T-helper 17 cell (primary cell): ENCODE data around the gene CTAG1A. TPM values are rescaled to one million over a fixed set of nuclear protein-coding genes. Genes with fewer than 3 reads are reported as not detected.

Experiments used
- ATAC-seq: fragments of 150-1000 bp; cut with Tn5 transposase; 2 replicates; pipeline ENCODE4 v1.10.0; 2021; ENCODE audit warnings: mild to moderate bottlenecking, moderate library complexity
- DNase-seq, 3 donors: peaks; one replicate each; pipeline versions ENCODE4 v3.0.0 to v3.0.0-alpha.2; 2020 to 2021
- H3K9me3 ChIP-seq: one replicate; pipeline ENCODE4 v1.7.0; 2013; ENCODE audit warnings: low read length, mild to moderate bottlenecking; ENCODE audit not compliant: control insufficient read depth, poor library complexity, severe bottlenecking
- H3K27ac Mint-ChIP-seq: one replicate; pipeline ENCODE4 v1.8.0; 2022; ENCODE audit warnings: mild to moderate bottlenecking, moderate library complexity, mixed read lengths
- H3K27me3 Mint-ChIP-seq: one replicate; pipeline ENCODE4 v1.8.0; 2022; ENCODE audit warnings: mixed read lengths
- H3K36me3 Mint-ChIP-seq: one replicate; pipeline ENCODE4 v1.8.0; 2022; ENCODE audit warnings: low read depth, mixed read lengths
- H3K4me1 Mint-ChIP-seq: one replicate; pipeline ENCODE4 v1.8.0; 2022; ENCODE audit warnings: mild to moderate bottlenecking, mixed read lengths
- H3K4me3 Mint-ChIP-seq: one replicate; pipeline ENCODE4 v1.8.0; 2022; ENCODE audit warnings: mild to moderate bottlenecking, moderate library complexity, mixed read lengths
- total RNA-seq, 4 donors: library from RNA in 2 of 4; stranded (reverse) in 2 of 4; gene quantifications; one replicate each; pipeline ENCODE4 v1.2.3 and lab custom pipeline; 2022 to 2026

Gene CTAG1A
- total RNA-seq, 2 donors from 2014 or later, result not detected

- H3K4me1 Mint-ChIP-seq, result peaks cover 3% of the 10 kb centered on the region
- no peak overlapping the region for H3K27ac Mint-ChIP-seq
- DNase-seq (no peak), ATAC-seq (no peak)
- H3K4me3 Mint-ChIP-seq, result no peak overlapping the region
- no peaks in the 10 kb centered on the region for H3K27me3 Mint-ChIP-seq
- H3K9me3 ChIP-seq, result no peaks in the 10 kb centered on the region
- H3K36me3 Mint-ChIP-seq, result peaks cover 3% of the 10 kb centered on the region
Measured at GRCh38 chrX:154594491-154594890, 9.6 kb downstream of the CTAG1A start.

GRCh38 chrX:154595559-154596249, 10.8 kb downstream of the CTAG1A start:
- peaks cover 3% of the 10 kb centered on the region for H3K36me3 Mint-ChIP-seq

DNA sequence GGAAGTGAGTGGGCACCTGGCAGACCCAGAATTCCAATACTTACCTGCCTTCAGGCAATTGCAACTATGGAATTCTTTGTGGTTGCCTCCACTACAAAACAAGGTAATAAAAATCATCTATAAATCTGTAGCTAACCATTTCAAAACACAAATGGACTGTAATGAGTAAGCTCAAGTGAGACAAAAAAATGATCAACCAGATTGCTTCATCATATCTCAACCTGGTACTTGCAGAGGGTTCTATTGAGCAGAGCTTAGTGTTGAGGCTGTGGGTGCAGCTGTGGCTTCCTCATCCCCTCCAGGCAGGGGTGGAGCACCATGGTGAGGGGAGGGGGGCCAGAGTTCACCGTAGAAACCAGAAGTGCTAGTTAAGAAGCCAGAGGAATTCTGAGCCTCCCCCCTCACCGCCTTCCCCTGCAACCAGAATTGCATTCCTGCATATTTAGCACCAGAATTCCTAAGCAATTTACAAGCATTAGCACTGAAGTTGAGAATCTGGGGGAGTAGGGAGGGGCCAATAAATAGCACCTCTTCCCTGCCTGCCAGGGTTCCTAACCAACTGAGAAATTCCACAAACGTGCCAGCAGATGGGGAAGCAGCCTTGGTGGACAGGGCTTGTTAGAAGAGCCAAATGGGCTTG, 11.5 kb downstream of the CTAG1A start:
- ATAC-seq (peak; percentile 48), DNase-seq (no peak)
- H3K4me1 Mint-ChIP-seq, result peaks cover 3% of the 10 kb centered on the region

More at GRCh38 chrX:154595559-154596249, 10.8 kb downstream of the CTAG1A start:
- Mint-ChIP-seq H3K27ac (no peak overlapping the region), H3K27me3 (no peaks in the 10 kb centered on the region), H3K4me1 (peaks cover 3% of the 10 kb centered on the region), H3K4me3 (no peak overlapping the region)
- ATAC-seq (no peak), DNase-seq (no peak)
- H3K9me3 ChIP-seq, result no peaks in the 10 kb centered on the region

DNA sequence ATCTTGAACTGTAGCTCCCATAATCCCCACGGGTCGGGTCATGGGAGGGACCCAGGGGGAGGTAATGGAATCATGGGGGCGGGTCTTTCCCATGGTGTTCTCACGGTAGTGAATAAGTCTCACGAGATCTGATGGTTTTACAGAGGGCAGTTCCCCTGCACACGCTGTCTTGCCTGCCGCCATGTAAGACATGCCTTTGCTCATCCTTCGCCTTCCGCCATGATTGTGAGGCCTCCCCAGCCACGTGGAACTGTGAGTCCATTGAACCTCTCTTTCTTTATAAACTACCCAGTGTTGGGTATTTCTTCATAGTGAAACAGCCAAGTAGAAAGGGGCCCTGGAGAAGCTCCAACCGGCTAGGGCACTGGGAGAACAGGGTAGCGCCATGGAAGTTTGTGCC, 12.3 kb downstream of the CTAG1A start:
- no peaks in the 10 kb centered on the region for H3K27me3 Mint-ChIP-seq
- H3K4me1 Mint-ChIP-seq, result peaks cover 3% of the 10 kb centered on the region
- ATAC-seq (no peak), DNase-seq (no peak)
- peaks cover 2% of the 10 kb centered on the region for H3K36me3 Mint-ChIP-seq
- peak overlapping the region; percentile 15 for H3K4me3 Mint-ChIP-seq
- H3K27ac Mint-ChIP-seq, result no peak overlapping the region
- no peaks in the 10 kb centered on the region for H3K9me3 ChIP-seq

More for the DNA sequence above, 11.5 kb downstream of the CTAG1A start:
- H3K36me3 Mint-ChIP-seq, result peaks cover 3% of the 10 kb centered on the region
- no peaks in the 10 kb centered on the region for H3K27me3 Mint-ChIP-seq
- no peak overlapping the region for H3K27ac Mint-ChIP-seq
- no peaks in the 10 kb centered on the region for H3K9me3 ChIP-seq
- H3K4me3 Mint-ChIP-seq, result no peak overlapping the region

GRCh38 chrX:154598656-154599055, 13.7 kb downstream of the CTAG1A start:
- H3K9me3 ChIP-seq, result no peaks in the 10 kb centered on the region
- H3K27me3 Mint-ChIP-seq, result no peaks in the 10 kb centered on the region
- ATAC-seq, result no peak
- H3K4me3 Mint-ChIP-seq, result no peak overlapping the region
- no peak for DNase-seq
- H3K36me3 Mint-ChIP-seq, result no peaks in the 10 kb centered on the region
- H3K4me1 Mint-ChIP-seq, result peaks cover 3% of the 10 kb centered on the region
- H3K27ac Mint-ChIP-seq, result no peak overlapping the region

GRCh38 chrX:154599531-154599930, 14.6 kb downstream of the CTAG1A start:
- peaks cover 3% of the 10 kb centered on the region for H3K4me1 Mint-ChIP-seq
- no peaks in the 10 kb centered on the region for H3K36me3 Mint-ChIP-seq
- H3K4me3 Mint-ChIP-seq, result no peak overlapping the region
- no peak overlapping the region for H3K27ac Mint-ChIP-seq
- H3K9me3 ChIP-seq, result no peaks in the 10 kb centered on the region
- DNase-seq, result no peak
- H3K27me3 Mint-ChIP-seq, result no peaks in the 10 kb centered on the region
- no peak for ATAC-seq

- no peaks in the 10 kb centered on the region for H3K9me3 ChIP-seq
- no peak for ATAC-seq
- Mint-ChIP-seq H3K4me1 (no peaks in the 10 kb centered on the region), H3K4me3 (no peak overlapping the region), H3K36me3 (no peaks in the 10 kb centered on the region), H3K27me3 (no peaks in the 10 kb centered on the region), H3K27ac (no peak overlapping the region)
- no peak for DNase-seq
Measured at GRCh38 chrX:154600759-154601374, 15.9 kb downstream of the CTAG1A start.

DNA sequence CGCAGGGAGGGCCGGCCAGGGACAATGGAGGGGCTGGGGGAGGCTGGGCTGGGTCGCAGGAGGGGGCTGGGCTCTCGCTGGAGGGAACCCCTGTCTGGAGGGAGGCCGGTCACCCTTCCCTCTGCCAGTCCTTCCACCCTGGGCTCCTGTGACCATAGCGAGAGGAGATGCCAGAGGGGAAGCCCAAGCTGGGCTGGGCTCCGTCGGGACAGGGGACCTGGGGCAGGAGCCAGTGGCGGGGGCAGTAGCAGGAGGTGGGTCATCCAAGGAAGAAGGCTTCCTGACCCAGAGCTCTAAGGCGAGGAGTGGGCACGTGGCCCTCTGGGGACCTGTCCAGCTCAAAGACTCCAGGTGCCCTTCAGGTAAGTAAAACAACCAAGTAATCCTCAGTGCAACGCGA, 17.3 kb downstream of the CTAG1A start:
- no peak for DNase-seq
- H3K4me1 Mint-ChIP-seq, result peaks cover 5% of the 10 kb centered on the region
- no peaks in the 10 kb centered on the region for H3K9me3 ChIP-seq
- no peak for ATAC-seq
- no peaks in the 10 kb centered on the region for H3K36me3 Mint-ChIP-seq
- H3K27me3 Mint-ChIP-seq, result no peaks in the 10 kb centered on the region
- no peak overlapping the region for H3K27ac Mint-ChIP-seq
- no peak overlapping the region for H3K4me3 Mint-ChIP-seq

GRCh38 chrX:154602766-154603437, 18.0 kb downstream of the CTAG1A start:
- DNase-seq (no peak), ATAC-seq (no peak)
- H3K9me3 ChIP-seq, result no peaks in the 10 kb centered on the region
- no peak overlapping the region for H3K4me3 Mint-ChIP-seq
- H3K27ac Mint-ChIP-seq, result no peak overlapping the region
- no peaks in the 10 kb centered on the region for H3K27me3 Mint-ChIP-seq
- H3K36me3 Mint-ChIP-seq, result no peaks in the 10 kb centered on the region
- H3K4me1 Mint-ChIP-seq, result peaks cover 5% of the 10 kb centered on the region

- Mint-ChIP-seq H3K27ac (no peak overlapping the region), H3K27me3 (no peaks in the 10 kb centered on the region), H3K4me1 (peaks cover 5% of the 10 kb centered on the region), H3K4me3 (no peak overlapping the region), H3K36me3 (no peaks in the 10 kb centered on the region)
- ATAC-seq (no peak), DNase-seq (no peak)
- H3K9me3 ChIP-seq, result no peaks in the 10 kb centered on the region
Measured at GRCh38 chrX:154603438-154604430, 18.8 kb downstream of the CTAG1A start.

DNA sequence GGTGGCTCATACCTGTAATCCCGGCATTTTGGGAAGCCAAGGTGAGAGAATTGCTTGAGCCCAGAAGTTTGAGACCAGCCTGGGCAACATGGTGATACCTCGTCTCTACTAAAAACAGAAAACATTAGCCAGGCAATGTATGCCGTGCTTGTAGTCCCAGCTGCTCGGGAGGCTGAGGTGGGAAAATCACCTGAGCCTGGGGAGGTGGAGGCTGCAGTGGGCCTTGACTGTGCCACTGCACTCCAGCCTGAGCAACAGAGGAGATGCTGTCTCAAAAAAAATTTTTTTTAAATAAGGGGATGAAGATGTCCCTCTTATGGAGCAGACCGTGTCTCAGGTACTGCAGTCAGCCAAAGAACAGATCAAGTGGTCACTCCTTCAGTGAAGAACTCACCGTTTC, 20.6 kb downstream of the CTAG1A start:
- Mint-ChIP-seq H3K27me3 (no peaks in the 10 kb centered on the region), H3K27ac (no peak overlapping the region), H3K36me3 (no peaks in the 10 kb centered on the region), H3K4me3 (no peak overlapping the region), H3K4me1 (peaks cover 5% of the 10 kb centered on the region)
- no peak for DNase-seq
- ATAC-seq, result no peak
- no peaks in the 10 kb centered on the region for H3K9me3 ChIP-seq

DNA sequence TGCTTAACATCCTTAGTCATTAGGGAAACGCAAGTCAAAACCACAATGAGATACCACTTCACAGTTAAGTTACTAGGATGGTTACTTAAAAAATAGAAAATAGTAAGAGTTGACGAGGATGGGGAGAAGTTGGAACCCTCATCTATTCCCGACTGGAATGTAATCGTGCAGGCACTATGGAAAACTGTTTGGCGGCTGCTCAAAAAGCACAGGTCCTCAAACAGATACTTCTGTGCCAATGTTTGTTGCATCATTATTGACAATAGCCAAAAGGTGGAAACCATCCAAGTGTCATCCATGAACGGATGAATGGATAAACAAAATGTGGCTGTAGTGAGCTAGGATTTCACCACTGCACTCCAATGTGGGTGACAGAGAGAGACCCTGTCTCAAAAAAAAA, 22.4 kb downstream of the CTAG1A start:
- Mint-ChIP-seq H3K36me3 (no peaks in the 10 kb centered on the region), H3K4me1 (peaks cover 5% of the 10 kb centered on the region), H3K27ac (no peak overlapping the region), H3K27me3 (no peaks in the 10 kb centered on the region), H3K4me3 (no peak overlapping the region)
- DNase-seq, result no peak
- H3K9me3 ChIP-seq, result no peaks in the 10 kb centered on the region
- no peak for ATAC-seq
